H1 (cell line): ENCODE measurements around the gene OR1I1. TPM values are rescaled to one million over a fixed set of nuclear protein-coding genes. Genes with fewer than 3 reads are reported as not detected.

ENCODE experiments used
- CTCF ChIA-PET: fragments of 300-600 bp; sonication (Branson Sonifier 250); formaldehyde crosslinking; loops from one replicate; lab custom pipeline; 2021; ENCODE audit not compliant: partially characterized antibody; lab: Charles Lee
- POLR2A ChIA-PET: fragments of 300-600 bp; sonication (Branson Sonifier 250); formaldehyde crosslinking; loops from one replicate; lab custom pipeline; 2021; ENCODE audit warnings: inconsistent platforms; ENCODE audit not compliant: partially characterized antibody; lab: Charles Lee
- DNase-seq, 2 experiments: peaks; one replicate each; pipeline versions ENCODE4 v3.0.0 to v3.0.0-alpha.2; 2010 to 2022; ENCODE audit warnings: low spot score in 2 of 2, low read depth in 1 of 2, mixed read lengths in 1 of 2
- FAIRE-seq: peaks from 2 replicates; lab custom pipeline; 2011; peaks lifted over from hg19 to GRCh38; lab: Jason Lieb, UNC
- H2AFZ ChIP-seq: 2 replicates; pipeline ENCODE4 v1.8.1; 2012; ENCODE audit warnings: low read length, inconsistent platforms
- H2AK5ac ChIP-seq: 2 replicates; pipeline ENCODE4 v1.6.1; 2013; ENCODE audit warnings: low read depth, low read length
- H2BK120ac ChIP-seq: replicated peaks from 2 replicates; pipeline ENCODE3; 2013; ENCODE audit warnings: low read depth, low read length, inconsistent platforms
- H2BK12ac ChIP-seq: 2 replicates; pipeline ENCODE4 v1.6.1; 2013; ENCODE audit warnings: low read depth, low read length
- H2BK15ac ChIP-seq: 2 replicates; pipeline ENCODE4 v1.6.1; 2013; ENCODE audit warnings: low read length
- H2BK20ac ChIP-seq: 2 replicates; pipeline ENCODE4 v1.6.1; 2013; ENCODE audit warnings: low read length
- H2BK5ac ChIP-seq: 2 replicates; pipeline ENCODE4 v1.6.1; 2013; ENCODE audit warnings: low read depth, low read length
- H3K14ac ChIP-seq: 2 replicates; pipeline ENCODE4 v1.6.1; 2013; ENCODE audit warnings: inconsistent platforms; ENCODE audit not compliant: insufficient read length
- H3K18ac ChIP-seq: 2 replicates; pipeline ENCODE4 v1.6.1; 2013; ENCODE audit warnings: low read length; ENCODE audit errors: extremely low read depth
- H3K23ac ChIP-seq: 2 replicates; pipeline ENCODE4 v1.6.1; 2013; ENCODE audit warnings: inconsistent platforms; ENCODE audit not compliant: insufficient read length
- H3K23me2 ChIP-seq: 2 replicates; pipeline ENCODE4 v1.6.1; 2013; ENCODE audit warnings: low read depth, low read length
- H3K27ac ChIP-seq: 2 replicates; pipeline ENCODE4 v1.6.1; 2011; ENCODE audit warnings: low read depth, low read length, inconsistent platforms
- H3K27me3 ChIP-seq, 4 experiments: replicated peaks in 1 of 4; 1 replicate in 1 of 4; 2 replicates in 3 of 4; pipeline versions ENCODE4 v1.6.1 to v1.8.1; 2011 to 2013; ENCODE audit warnings: low read length in 3 of 4, mild to moderate bottlenecking in 3 of 4, inconsistent platforms in 2 of 4, mixed read lengths in 2 of 4, moderate library complexity in 1 of 4; ENCODE audit not compliant: control insufficient read depth in 3 of 4, insufficient read depth in 3 of 4; ENCODE audit errors: extremely low read depth in 1 of 4
- H3K36me3 ChIP-seq, 4 experiments: 2 replicates each; pipeline versions ENCODE4 v1.6.1 to v1.8.1; 2011 to 2013; ENCODE audit warnings: mild to moderate bottlenecking in 4 of 4, low read length in 3 of 4, moderate library complexity in 2 of 4, control low read depth in 1 of 4, inconsistent platforms in 1 of 4; ENCODE audit not compliant: insufficient read depth in 4 of 4, control insufficient read depth in 2 of 4
- H3K4ac ChIP-seq: replicated peaks from 2 replicates; pipeline ENCODE3; 2013; ENCODE audit warnings: low read length, low read depth, mixed read lengths, inconsistent platforms; ENCODE audit not compliant: insufficient read length
- H3K4me1 ChIP-seq, 4 experiments: replicated peaks in 1 of 4; 1 replicate in 1 of 4; 2 replicates in 3 of 4; pipeline versions ENCODE4 v1.6.1 to v1.8.1; 2011 to 2013; ENCODE audit warnings: low read length in 3 of 4, inconsistent platforms in 2 of 4, mixed read lengths in 1 of 4; ENCODE audit not compliant: insufficient read depth in 4 of 4, control insufficient read depth in 3 of 4
- H3K4me2 ChIP-seq, 2 experiments: 2 replicates each; pipeline versions ENCODE4 v1.6.1 to v1.8.1; 2011 to 2013; ENCODE audit warnings: low read depth in 2 of 2, low read length in 2 of 2, control low read depth in 1 of 2, inconsistent platforms in 1 of 2, mild to moderate bottlenecking in 1 of 2; ENCODE audit not compliant: insufficient read depth in 1 of 2
- H3K4me3 ChIP-seq, 4 experiments: fragments of 200-600, 300-600 bp in 1 of 4; sonication (generic), shearing (Covaris generic), sonication (Bioruptor Twin) in 1 of 4; 2 replicates each; pipeline versions ENCODE4 v1.5.1 to v1.8.1; 2011 to 2016; ENCODE audit warnings: low read length in 4 of 4, low read depth in 3 of 4, control low read depth in 2 of 4, inconsistent platforms in 2 of 4, mild to moderate bottlenecking in 2 of 4, mixed read lengths in 1 of 4, moderate library complexity in 1 of 4; ENCODE audit not compliant: insufficient read depth in 2 of 4; ENCODE audit errors: extremely low read depth in 1 of 4
- H3K56ac ChIP-seq: replicated peaks from 2 replicates; pipeline ENCODE3; 2013; ENCODE audit warnings: low read depth, mild to moderate bottlenecking, mixed read lengths, low read length, inconsistent platforms; ENCODE audit not compliant: insufficient read length
- H3K79me1 ChIP-seq: 2 replicates; pipeline ENCODE4 v1.6.1; 2013; ENCODE audit warnings: low read depth, low read length, control low read depth
- H3K79me2 ChIP-seq, 2 experiments: 2 replicates each; pipeline versions ENCODE4 v1.6.1 to v1.8.1; 2012 to 2013; ENCODE audit warnings: low read length in 2 of 2, mild to moderate bottlenecking in 2 of 2, inconsistent platforms in 1 of 2; ENCODE audit not compliant: insufficient read depth in 2 of 2, control insufficient read depth in 1 of 2
- H3K9ac ChIP-seq, 4 experiments: replicated peaks in 1 of 4; 1 replicate in 1 of 4; 2 replicates in 3 of 4; pipeline versions ENCODE4 v1.6.1 to v1.8.1; 2011 to 2013; ENCODE audit warnings: low read depth in 3 of 4, low read length in 3 of 4, control low read depth in 2 of 4, mild to moderate bottlenecking in 2 of 4, moderate library complexity in 2 of 4, inconsistent platforms in 1 of 4; ENCODE audit errors: extremely low read depth in 1 of 4
- H3K9me3 ChIP-seq, 2 experiments: 2 replicates each; pipeline versions ENCODE4 v1.6.1 to v1.8.1; 2012 to 2013; ENCODE audit warnings: mild to moderate bottlenecking in 2 of 2, moderate library complexity in 2 of 2, control low read depth in 1 of 2, inconsistent platforms in 1 of 2, low read depth in 1 of 2, low read length in 1 of 2, mixed read lengths in 1 of 2; ENCODE audit not compliant: insufficient read depth in 2 of 2
- H4K20me1 ChIP-seq, 2 experiments: replicated peaks in 1 of 2; 2 replicates each; pipeline versions ENCODE3 to v1.8.1; 2011 to 2013; ENCODE audit warnings: inconsistent platforms in 2 of 2, low read length in 2 of 2, mild to moderate bottlenecking in 1 of 2; ENCODE audit not compliant: insufficient read depth in 2 of 2, control insufficient read depth in 1 of 2
- H4K5ac ChIP-seq: 2 replicates; pipeline ENCODE4 v1.6.1; 2013; ENCODE audit warnings: low read length, low read depth, mixed read lengths, inconsistent platforms; ENCODE audit not compliant: insufficient read length
- H4K8ac ChIP-seq: 2 replicates; pipeline ENCODE4 v1.8.0; 2013; ENCODE audit warnings: mild to moderate bottlenecking, moderate library complexity, low read length, inconsistent platforms; ENCODE audit not compliant: insufficient read depth; ENCODE audit errors: extremely low read depth
- H4K91ac ChIP-seq: replicated peaks from 2 replicates; pipeline ENCODE3; 2013; ENCODE audit warnings: low read length, mixed read lengths, inconsistent platforms; ENCODE audit not compliant: insufficient read length
- CTCF ChIP-seq, 3 experiments: IDR thresholded peaks; 1 replicate in 2 of 3; 2 replicates in 1 of 3; pipeline versions ENCODE4 v1.5.1 to v1.6.1; 2011; ENCODE audit warnings: low read length in 3 of 3, mild to moderate bottlenecking in 3 of 3, inconsistent platforms in 2 of 3, low read depth in 1 of 3, moderate library complexity in 1 of 3; ENCODE audit not compliant: insufficient read depth in 1 of 3; ENCODE audit errors: control extremely low read depth in 1 of 3
- RAD21 ChIP-seq, 2 experiments: IDR thresholded peaks in 1 of 2; conservative IDR thresholded peaks in 1 of 2; 2 replicates each; pipeline ENCODE4 v1.6.1; 2011; ENCODE audit warnings: low read depth in 2 of 2, low read length in 2 of 2, improper control_type of control experiment in 1 of 2, inconsistent platforms in 1 of 2, mild to moderate bottlenecking in 1 of 2, moderate library complexity in 1 of 2
- RBBP5 ChIP-seq: IDR thresholded peaks from 2 replicates; pipeline ENCODE4 v1.7.1; 2012; ENCODE audit warnings: low read depth, mild to moderate bottlenecking, inconsistent platforms, low read length, moderate library complexity, borderline replicate concordance
- WGBS, 2 experiments: shearing (Covaris generic) in 1 of 2; methylation state at CpG; one replicate each; pipeline versions ENCODE4 v1.1.6 to v1.1.7; 2013 to 2015; ENCODE audit warnings: low lambda C conversion rate in 2 of 2, mixed read lengths in 2 of 2, inconsistent platforms in 1 of 2, low coverage in 1 of 2, missing lambda C conversion rate in 1 of 2; ENCODE audit not compliant: insufficient replicate concordance in 2 of 2, insufficient coverage in 1 of 2, insufficient read length in 1 of 2; ENCODE audit errors: extremely low coverage in 1 of 2, missing lambda C conversion rate in 1 of 2; 5-methylcytosine and 5-hydroxymethylcytosine counted together
- polyA plus RNA-seq, 7 experiments: library from polyadenylated mRNA; depleted of rRNA in 3 of 7; stranded (reverse) in 5 of 7; unstranded in 2 of 7; fragments of >200 nt in 5 of 7; fragments of 200-250 nt in 2 of 7; gene quantifications; 1 replicate in 5 of 7; 2 replicates in 1 of 7; 4 replicates in 1 of 7; pipeline versions ENCODE4 v1.2.1 to v1.2.3, GENCODE V29; 2011 to 2013; ENCODE audit warnings: missing spikeins in 2 of 7, mixed read lengths in 2 of 7
- total RNA-seq: library from RNA; stranded (reverse); fragmentation: NEBNext Ultra II Directional; extraction: Animal tissue kit (Norgen Biotek cat#: 25700); gene quantifications from 2 replicates; pipeline ENCODE4 v1.2.1, GENCODE V29; 2021

Gene OR1I1
- total and polyA plus RNA-seq, 2 of the 8 experiments (the other 6 are each of a cell fraction or from before 2014, with no cell fraction given): not detected

GRCh38 chr19:15091918-15092753 lies 10.1 kb downstream of the OR1I1 start:
- Histone ChIP-seq H4K20me1 (no peaks in the 10 kb centered on the region), H3K4me3 (no peak overlapping the region), H3K4me1 (no peaks in the 10 kb centered on the region), H3K27me3 (peaks cover 0 to 3% (median 0%) of the 10 kb centered on the region in 4 experiments; a peak in 1 of 7 replicates), H3K36me3 (no peaks in the 10 kb centered on the region), H3K56ac (no peak overlapping the region), H3K9me3 (no peaks in the 10 kb centered on the region), H2BK20ac (no peak overlapping the region), H3K79me1 (no peaks in the 10 kb centered on the region), H3K27ac (no peak overlapping the region), H2BK5ac (no peak overlapping the region), H4K8ac (no peak overlapping the region), H3K4ac (no peak overlapping the region), H3K23me2 (no peaks in the 10 kb centered on the region), H2AFZ (peak overlapping the region; percentile 93; the same call in 1 of the 2 replicates), H2AK5ac (no peak overlapping the region), H2BK15ac (no peak overlapping the region), H3K4me2 (no peak overlapping the region), H3K18ac (peak overlapping the region; percentile 48; the same call in 1 of the 2 replicates), H3K9ac (no peak overlapping the region), H3K23ac (no peak overlapping the region), H3K79me2 (no peaks in the 10 kb centered on the region), H2BK12ac (no peak overlapping the region), H2BK120ac (no peak overlapping the region), H4K5ac (no peak overlapping the region), H3K14ac (no peak overlapping the region)
- DNase-seq: peak in 1 of 2 experiments; percentile 54
- CTCF ChIA-PET: interaction anchor here (0.5 to 5.6 kb wide), 35 partner anchors 9 to 1159 kb away, joined by 3 to 42 read pairs (median 3); partner anchors contain the start of gene OR1I1
- 65% methylated on average over 11 of the region's 13 CpGs; no CpG with 5 or more reads in 1 of the 2 experiments for WGBS, 2 experiments
- POLR2A ChIA-PET: interaction anchor here (0.9 to 1.4 kb wide), 6 partner anchors 9 to 360 kb away, joined by 3 to 5 read pairs (median 3); no protein-coding TSS in a partner anchor
- FAIRE-seq: no peak
- TF ChIP-seq RBBP5 (no peak), CTCF (IDR thresholded peaks at IDR 0.05; ENCODE audit: control extremely low read depth in 1 of 3, insufficient read depth in 1 of 3, low read depth in 1 of 3, low read length in 3 of 3) (peak in 2 of 3 experiments; percentile 50 to 52; a peak in 2 of 4 replicates), RAD21 (IDR thresholded peaks at IDR 0.05 in 1 of 2, conservative IDR thresholded peaks at IDR 0.05 in 1 of 2; ENCODE audit: low read depth in 2 of 2, low read length in 2 of 2) (peak; percentile 69 to 73)
- TF ChIP-seq, all 59 proteins: peak for 2
- H4K91ac ChIP-seq: no peak overlapping the region
